Measurements from ENCODE around the gene FADS6. TPM values are rescaled to one million over a fixed set of nuclear protein-coding genes. Genes with fewer than 3 reads are reported as not detected.

Gene FADS6
- total RNA-seq, 1 donor from 2014 or later, result not detected

DNA sequence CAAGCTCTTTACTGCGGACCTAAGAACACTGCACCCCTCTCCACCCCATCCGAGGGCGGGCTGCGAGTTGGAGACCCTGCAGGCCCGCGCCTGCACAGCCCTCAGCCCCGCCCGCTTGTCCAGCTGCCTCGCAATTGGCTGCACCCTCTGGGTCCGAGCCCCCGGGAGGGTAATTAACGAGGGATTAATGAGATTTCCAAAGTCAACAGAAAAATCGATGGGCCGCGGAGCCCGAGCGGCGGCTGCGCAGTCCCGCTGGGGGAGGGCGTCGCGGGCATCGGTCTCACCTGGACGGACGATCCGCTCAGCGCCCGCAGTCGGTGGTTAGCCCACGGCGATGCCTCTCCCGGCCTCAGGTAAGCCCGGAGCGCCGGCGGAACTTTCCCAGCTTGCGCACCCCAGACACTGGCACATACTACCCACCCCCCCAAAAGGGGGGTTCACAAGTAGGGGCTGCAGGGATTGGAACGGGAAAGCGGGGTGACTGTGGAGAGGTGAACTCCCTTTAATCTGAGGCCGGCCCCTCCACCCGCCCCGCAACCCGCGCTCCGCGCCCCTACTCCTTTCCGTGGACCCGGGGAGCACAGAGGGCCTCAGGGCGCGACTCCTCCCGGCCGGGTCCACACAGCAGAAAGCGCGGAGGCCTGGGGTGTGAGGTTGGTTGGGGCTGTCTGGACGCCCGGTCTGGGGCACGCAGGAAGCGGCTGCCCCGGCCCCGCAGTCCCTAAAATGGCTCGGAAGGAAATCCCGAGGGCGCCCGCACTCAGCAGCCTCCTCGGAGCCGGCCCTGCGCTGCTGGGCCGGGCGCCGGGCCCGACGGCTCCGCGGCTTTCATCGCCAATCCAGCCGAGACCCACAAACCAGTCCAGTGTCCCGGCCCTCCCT, 42.4 kb upstream of the FADS6 start, which contains the start of gene OTOP3:
Gene OTOP3 (plus strand): TSS at position 314 of the 885 bp plus-strand sequence. CDS start 24 bp downstream, at position 338.
- no peak for DNase-seq (ENCODE audit: low read depth)
- no peak within 1 kb of the TSS for H3K4me3 ChIP-seq (ENCODE audit: low read depth, low read length)
- TF ChIP-seq, protein P1, sequence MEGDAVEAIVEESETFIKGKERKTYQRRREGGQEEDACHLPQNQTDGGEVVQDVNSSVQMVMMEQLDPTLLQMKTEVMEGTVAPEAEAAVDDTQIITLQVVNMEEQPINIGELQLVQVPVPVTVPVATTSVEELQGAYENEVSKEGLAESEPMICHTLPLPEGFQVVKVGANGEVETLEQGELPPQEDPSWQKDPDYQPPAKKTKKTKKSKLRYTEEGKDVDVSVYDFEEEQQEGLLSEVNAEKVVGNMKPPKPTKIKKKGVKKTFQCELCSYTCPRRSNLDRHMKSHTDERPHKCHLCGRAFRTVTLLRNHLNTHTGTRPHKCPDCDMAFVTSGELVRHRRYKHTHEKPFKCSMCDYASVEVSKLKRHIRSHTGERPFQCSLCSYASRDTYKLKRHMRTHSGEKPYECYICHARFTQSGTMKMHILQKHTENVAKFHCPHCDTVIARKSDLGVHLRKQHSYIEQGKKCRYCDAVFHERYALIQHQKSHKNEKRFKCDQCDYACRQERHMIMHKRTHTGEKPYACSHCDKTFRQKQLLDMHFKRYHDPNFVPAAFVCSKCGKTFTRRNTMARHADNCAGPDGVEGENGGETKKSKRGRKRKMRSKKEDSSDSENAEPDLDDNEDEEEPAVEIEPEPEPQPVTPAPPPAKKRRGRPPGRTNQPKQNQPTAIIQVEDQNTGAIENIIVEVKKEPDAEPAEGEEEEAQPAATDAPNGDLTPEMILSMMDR (conservative IDR thresholded peaks at IDR 0.05; ENCODE audit: low read depth, low read length), result no peak

DNA sequence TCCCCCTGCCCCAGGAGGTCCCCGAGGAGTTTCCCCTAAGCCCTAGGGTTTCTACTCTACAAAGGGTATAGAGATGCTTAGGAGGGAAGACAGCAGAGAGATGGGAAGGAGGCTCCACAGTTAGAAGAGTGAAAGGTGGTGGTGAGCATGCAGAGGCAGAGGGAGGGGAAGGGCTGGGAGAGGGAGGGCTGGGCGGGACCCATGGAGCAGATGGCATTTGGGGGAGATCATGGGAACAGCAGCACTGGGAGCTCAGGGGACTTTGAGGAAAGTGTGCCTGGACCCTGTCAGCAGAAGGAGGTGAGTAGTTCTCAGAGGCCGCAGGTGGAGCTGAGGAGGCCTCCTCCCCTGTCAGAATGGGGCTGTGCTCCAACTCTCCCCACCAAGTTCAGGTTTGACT, 41.6 kb upstream of the FADS6 start:
- TF ChIP-seq, protein P1 (conservative IDR thresholded peaks at IDR 0.05; ENCODE audit: low read depth, low read length), result no peak

GRCh38 chr17:74930535-74931036, 37.2 kb upstream of the FADS6 start:
- TF ChIP-seq, protein P1 (conservative IDR thresholded peaks at IDR 0.05; ENCODE audit: low read depth, low read length), result no peak

More for the DNA sequence above, 41.6 kb upstream of the FADS6 start:
- no peak for DNase-seq (ENCODE audit: low read depth)
- H3K4me3 ChIP-seq (ENCODE audit: low read depth, low read length), result no peak overlapping the region

DNA sequence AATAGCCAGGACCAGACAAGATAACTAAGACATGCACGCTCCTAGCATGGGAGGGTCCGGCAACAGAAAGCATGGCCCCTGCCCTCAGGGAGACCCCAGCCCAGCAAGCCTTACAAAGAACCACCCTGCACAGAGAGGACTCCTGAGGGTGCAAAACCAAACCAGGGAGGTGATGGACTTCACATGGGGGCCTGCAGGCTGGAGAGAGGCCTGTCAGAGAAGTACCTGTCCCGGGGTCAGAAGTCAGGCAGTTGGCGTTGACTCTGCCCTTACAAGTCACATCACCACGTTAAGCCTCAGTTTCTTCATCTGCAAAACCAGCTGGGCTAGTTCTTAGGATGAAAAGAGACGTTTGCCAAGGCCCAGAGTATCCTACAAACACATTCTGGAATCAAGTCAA, 35.4 kb upstream of the FADS6 start:
- no peak overlapping the region for H3K4me3 ChIP-seq (ENCODE audit: low read depth, low read length)
- TF ChIP-seq, protein P1 (conservative IDR thresholded peaks at IDR 0.05; ENCODE audit: low read depth, low read length), result no peak
- DNase-seq (ENCODE audit: low read depth), result no peak

More at GRCh38 chr17:74930535-74931036, 37.2 kb upstream of the FADS6 start:
- DNase-seq (ENCODE audit: low read depth), result no peak
- no peak overlapping the region for H3K4me3 ChIP-seq (ENCODE audit: low read depth, low read length)

DNA sequence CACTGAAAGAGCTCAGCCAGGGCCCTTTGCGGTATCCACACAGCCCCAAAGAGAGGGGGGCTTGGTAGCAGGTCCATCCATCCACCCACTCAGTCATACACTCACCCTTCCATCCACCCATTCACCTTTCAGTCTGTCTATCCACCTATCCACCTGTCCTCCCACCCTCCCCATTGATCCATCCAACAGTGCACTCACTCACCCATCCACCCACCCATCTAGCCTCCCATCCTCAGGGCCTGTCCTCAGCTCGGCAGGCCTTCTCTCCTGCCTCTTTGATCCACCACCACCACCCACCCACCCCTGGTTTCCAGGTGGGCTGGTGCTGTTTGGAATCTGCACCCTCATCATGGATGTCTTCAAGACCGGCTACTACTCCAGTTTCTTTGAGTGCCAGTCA, 31.8 kb upstream of the FADS6 start:
- DNase-seq (ENCODE audit: low read depth), result no peak
- TF ChIP-seq, protein P1 (conservative IDR thresholded peaks at IDR 0.05; ENCODE audit: low read depth, low read length), result no peak
- no peak overlapping the region for H3K4me3 ChIP-seq (ENCODE audit: low read depth, low read length)

DNA sequence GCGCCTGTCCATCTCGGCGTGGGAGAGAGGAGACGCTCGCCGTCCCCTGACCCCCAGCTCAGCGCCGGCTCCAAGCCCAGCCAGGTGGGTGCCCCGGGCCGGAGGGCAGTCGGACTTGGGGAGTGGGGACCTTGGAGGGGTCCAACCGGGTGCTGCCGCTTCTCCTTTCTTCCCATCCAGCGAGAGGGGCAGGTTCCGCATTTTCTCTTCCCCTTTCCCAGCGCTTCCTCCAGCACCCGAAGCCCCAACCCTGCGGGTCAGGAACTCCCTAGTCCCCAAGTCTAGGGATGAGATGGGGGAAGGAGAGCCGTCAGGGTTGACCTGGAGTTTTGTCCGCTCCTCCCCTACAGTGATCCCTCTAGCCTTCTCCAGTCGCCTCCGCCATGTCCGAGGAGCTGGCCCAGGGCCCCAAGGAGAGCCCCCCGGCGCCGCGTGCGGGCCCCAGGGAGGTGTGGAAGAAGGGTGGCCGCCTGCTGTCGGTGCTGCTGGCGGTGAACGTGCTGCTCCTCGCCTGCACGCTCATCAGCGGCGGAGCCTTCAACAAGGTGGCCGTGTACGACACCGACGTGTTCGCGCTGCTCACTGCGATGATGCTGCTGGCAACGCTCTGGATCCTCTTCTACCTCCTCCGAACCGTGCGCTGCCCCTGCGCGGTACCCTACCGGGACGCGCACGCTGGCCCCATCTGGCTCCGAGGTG, 31.0 kb upstream of the FADS6 start, which contains the start of gene OTOP2:
Gene OTOP2 (plus strand): TSS at position 24 of the 699 bp plus-strand sequence. CDS start 360 bp downstream, at position 384.
- DNase-seq (ENCODE audit: low read depth), result no peak
- TF ChIP-seq, protein P1 (conservative IDR thresholded peaks at IDR 0.05; ENCODE audit: low read depth, low read length), result no peak
- H3K4me3 ChIP-seq (ENCODE audit: low read depth, low read length), result peak within 1 kb of the TSS; percentile 40
